ENCODE measurements around the gene PLD6.

The PLD6 gene

DNA sequence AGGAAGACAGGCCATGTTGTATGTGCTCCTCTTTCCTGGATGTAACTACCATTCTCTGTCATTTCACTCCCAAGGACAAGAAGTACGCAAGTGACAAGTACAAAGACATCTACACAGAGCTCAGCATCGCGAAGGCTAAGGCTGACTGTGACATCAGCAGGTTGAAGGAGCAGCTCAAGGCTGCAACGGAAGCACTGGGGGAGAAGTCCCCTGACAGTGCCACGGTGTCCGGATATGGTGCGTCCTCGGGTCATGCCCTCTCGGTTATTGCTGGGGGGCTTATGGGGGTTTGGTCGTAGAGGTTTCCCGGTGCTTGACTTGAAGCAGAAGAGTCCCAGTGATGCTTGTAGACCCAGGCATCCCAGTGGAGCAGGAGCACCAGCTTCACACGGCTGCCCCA lies 29.0 kb downstream of the PLD6 start:
- Histone ChIP-seq H3K9me3 (ENCODE audit: insufficient read depth, low read length) (no peaks in the 10 kb centered on the region), H3K4me2 (ENCODE audit: low read depth, low read length, poor library complexity, severe bottlenecking) (no peak overlapping the region), H4K20me1 (ENCODE audit: low read depth, low read length) (no peaks in the 10 kb centered on the region), H3K79me2 (ENCODE audit: insufficient read depth, low read length) (no peaks in the 10 kb centered on the region), H3K9me2 (replicated peaks; ENCODE audit: insufficient read depth, low read length) (no peaks in the 10 kb centered on the region), H3K36me3 (ENCODE audit: low read length) (no peaks in the 10 kb centered on the region), H3K27ac (ENCODE audit: low read depth, low read length) (no peak overlapping the region), H3K4me3 (ENCODE audit: insufficient read depth, low read length, poor library complexity, severe bottlenecking) (no peak overlapping the region), H3F3A (ENCODE audit: insufficient read depth) (no peaks in the 10 kb centered on the region), H3K9ac (ENCODE audit: low read length) (no peak overlapping the region), H3K27me3 (ENCODE audit: low read length) (no peaks in the 10 kb centered on the region), H2AFZ (ENCODE audit: low read depth, low read length, severe bottlenecking) (no peak overlapping the region)
- TF ChIP-seq EZH2phosphoT487 (conservative IDR thresholded peaks at IDR 0.05; ENCODE audit: low read length) = no peak
- TF ChIP-seq, protein P1, sequence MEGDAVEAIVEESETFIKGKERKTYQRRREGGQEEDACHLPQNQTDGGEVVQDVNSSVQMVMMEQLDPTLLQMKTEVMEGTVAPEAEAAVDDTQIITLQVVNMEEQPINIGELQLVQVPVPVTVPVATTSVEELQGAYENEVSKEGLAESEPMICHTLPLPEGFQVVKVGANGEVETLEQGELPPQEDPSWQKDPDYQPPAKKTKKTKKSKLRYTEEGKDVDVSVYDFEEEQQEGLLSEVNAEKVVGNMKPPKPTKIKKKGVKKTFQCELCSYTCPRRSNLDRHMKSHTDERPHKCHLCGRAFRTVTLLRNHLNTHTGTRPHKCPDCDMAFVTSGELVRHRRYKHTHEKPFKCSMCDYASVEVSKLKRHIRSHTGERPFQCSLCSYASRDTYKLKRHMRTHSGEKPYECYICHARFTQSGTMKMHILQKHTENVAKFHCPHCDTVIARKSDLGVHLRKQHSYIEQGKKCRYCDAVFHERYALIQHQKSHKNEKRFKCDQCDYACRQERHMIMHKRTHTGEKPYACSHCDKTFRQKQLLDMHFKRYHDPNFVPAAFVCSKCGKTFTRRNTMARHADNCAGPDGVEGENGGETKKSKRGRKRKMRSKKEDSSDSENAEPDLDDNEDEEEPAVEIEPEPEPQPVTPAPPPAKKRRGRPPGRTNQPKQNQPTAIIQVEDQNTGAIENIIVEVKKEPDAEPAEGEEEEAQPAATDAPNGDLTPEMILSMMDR (IDR thresholded peaks at IDR 0.05; ENCODE audit: insufficient read depth, low read length, poor library complexity, severe bottlenecking) = no peak

DNA sequence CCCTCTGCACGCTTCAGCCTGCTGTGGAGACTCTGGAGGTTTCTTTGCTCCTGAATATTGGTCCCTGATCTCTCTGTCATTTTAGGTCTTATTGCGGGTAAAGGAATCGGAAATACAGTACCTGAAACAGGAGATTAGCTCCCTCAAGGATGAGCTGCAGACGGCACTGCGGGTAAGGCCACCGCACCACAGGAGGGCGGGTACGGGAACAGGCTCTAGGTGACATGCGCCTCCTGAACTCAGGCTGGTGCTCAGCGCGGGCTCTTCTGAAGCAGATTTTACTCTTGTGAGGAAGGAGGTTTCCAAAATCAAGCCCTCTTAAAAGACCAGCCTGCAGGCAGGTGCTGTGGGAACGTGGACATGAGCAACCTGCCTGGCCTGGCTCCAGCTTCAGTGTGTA lies 29.8 kb downstream of the PLD6 start:
- no peaks in the 10 kb centered on the region for H4K20me1 ChIP-seq (ENCODE audit: low read depth, low read length)
- no peak overlapping the region for H3K4me3 ChIP-seq (ENCODE audit: insufficient read depth, low read length, poor library complexity, severe bottlenecking)
- TF ChIP-seq EZH2phosphoT487 (conservative IDR thresholded peaks at IDR 0.05; ENCODE audit: low read length) = no peak
- TF ChIP-seq, protein P1 (IDR thresholded peaks at IDR 0.05; ENCODE audit: insufficient read depth, low read length, poor library complexity, severe bottlenecking) = no peak
- no peaks in the 10 kb centered on the region for H3K36me3 ChIP-seq (ENCODE audit: low read length)
- H3K27ac ChIP-seq (ENCODE audit: low read depth, low read length) = no peak overlapping the region
- H3K9me2 ChIP-seq (replicated peaks; ENCODE audit: insufficient read depth, low read length) = no peaks in the 10 kb centered on the region
- H3K9ac ChIP-seq (ENCODE audit: low read length) = no peak overlapping the region
- H3K9me3 ChIP-seq (ENCODE audit: insufficient read depth, low read length) = no peaks in the 10 kb centered on the region
- no peaks in the 10 kb centered on the region for H3K27me3 ChIP-seq (ENCODE audit: low read length)
- H2AFZ ChIP-seq (ENCODE audit: low read depth, low read length, severe bottlenecking) = no peak overlapping the region
- no peak overlapping the region for H3K4me2 ChIP-seq (ENCODE audit: low read depth, low read length, poor library complexity, severe bottlenecking)
- no peaks in the 10 kb centered on the region for H3F3A ChIP-seq (ENCODE audit: insufficient read depth)
- no peaks in the 10 kb centered on the region for H3K79me2 ChIP-seq (ENCODE audit: insufficient read depth, low read length)

DNA sequence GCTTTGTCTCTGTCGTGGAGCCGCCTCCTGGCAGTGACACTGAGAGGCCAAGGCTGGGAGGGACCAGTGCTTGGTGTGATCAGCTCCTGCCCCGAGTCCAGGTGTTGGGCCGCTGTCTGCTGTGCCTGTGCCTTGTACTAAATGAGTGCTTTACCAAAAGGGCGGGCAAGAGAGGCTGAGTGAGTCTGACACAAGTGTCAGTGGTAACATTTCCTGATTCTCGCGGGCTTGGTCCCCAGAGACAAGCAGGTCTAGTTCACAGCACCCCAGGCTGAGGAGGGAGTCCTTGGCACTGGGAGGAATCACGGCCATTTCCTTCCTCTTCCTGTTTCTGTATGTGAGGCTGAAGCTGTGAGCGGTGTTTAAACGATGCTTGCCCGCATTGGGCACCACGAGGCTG lies 30.2 kb downstream of the PLD6 start:
- Histone ChIP-seq H2AFZ (ENCODE audit: low read depth, low read length, severe bottlenecking) (no peak overlapping the region), H3K9me2 (replicated peaks; ENCODE audit: insufficient read depth, low read length) (no peaks in the 10 kb centered on the region), H3K79me2 (ENCODE audit: insufficient read depth, low read length) (no peaks in the 10 kb centered on the region), H3K9ac (ENCODE audit: low read length) (no peak overlapping the region), H3K27me3 (ENCODE audit: low read length) (no peaks in the 10 kb centered on the region), H4K20me1 (ENCODE audit: low read depth, low read length) (no peaks in the 10 kb centered on the region), H3F3A (ENCODE audit: insufficient read depth) (no peaks in the 10 kb centered on the region), H3K27ac (ENCODE audit: low read depth, low read length) (no peak overlapping the region), H3K36me3 (ENCODE audit: low read length) (no peaks in the 10 kb centered on the region), H3K4me3 (ENCODE audit: insufficient read depth, low read length, poor library complexity, severe bottlenecking) (no peak overlapping the region), H3K4me2 (ENCODE audit: low read depth, low read length, poor library complexity, severe bottlenecking) (no peak overlapping the region), H3K9me3 (ENCODE audit: insufficient read depth, low read length) (no peaks in the 10 kb centered on the region)
- TF ChIP-seq, protein P1 (IDR thresholded peaks at IDR 0.05; ENCODE audit: insufficient read depth, low read length, poor library complexity, severe bottlenecking) = no peak
- no peak for TF ChIP-seq EZH2phosphoT487 (conservative IDR thresholded peaks at IDR 0.05; ENCODE audit: low read length)
